Chondrocyte (in vitro differentiated cells): ENCODE measurements around the gene NPC1. TPM values are rescaled to one million over a fixed set of nuclear protein-coding genes. Genes with fewer than 3 reads are reported as not detected.
"Not testable (repeated sequence)": the region's sequence is repeated elsewhere in the genome, so short reads cannot be mapped to it uniquely, and the experiment has no call there.

ENCODE experiments used
- DNase-seq: peaks from one replicate; pipeline ENCODE4 v3.0.0; 2021; ENCODE audit warnings: mixed read lengths, low spot score
- H3K27ac Mint-ChIP-seq: one replicate; pipeline ENCODE4 v1.8.0; 2021; ENCODE audit warnings: mild to moderate bottlenecking, moderate library complexity, mixed read lengths; ENCODE audit not compliant: unreplicated experiment
- H3K27me3 Mint-ChIP-seq: 2 replicates; pipeline ENCODE4 v1.8.0; 2021; ENCODE audit warnings: low read depth, mixed read lengths
- H3K36me3 Mint-ChIP-seq: 2 replicates; pipeline ENCODE4 v1.8.0; 2021; ENCODE audit warnings: low read depth, mixed read lengths
- H3K4me1 Mint-ChIP-seq: 2 replicates; pipeline ENCODE4 v1.8.0; 2021; ENCODE audit warnings: low read depth, mild to moderate bottlenecking, mixed read lengths
- H3K4me3 Mint-ChIP-seq: one replicate; pipeline ENCODE4 v1.8.0; 2021; ENCODE audit warnings: mild to moderate bottlenecking, moderate library complexity, mixed read lengths; ENCODE audit not compliant: unreplicated experiment
- H3K9me3 Mint-ChIP-seq: 2 replicates; pipeline ENCODE4 v1.8.0; 2021; ENCODE audit warnings: low read depth, mixed read lengths
- total RNA-seq: library from RNA; stranded (reverse); gene quantifications from 3 replicates; pipeline ENCODE4 v1.2.1, GENCODE V29; 2021
- TF ChIP-seq, protein P1 (sequence below): fragments of 200-600 bp; sonication (generic); IDR thresholded peaks from 2 replicates; pipeline ENCODE4 v1.5.0; 2021; ENCODE audit warnings: antibody characterized with exemption, mild to moderate bottlenecking, moderate library complexity

NPC1 gene
- total RNA-seq, 1 donor from 2014 or later, result 48.2 TPM

DNA sequence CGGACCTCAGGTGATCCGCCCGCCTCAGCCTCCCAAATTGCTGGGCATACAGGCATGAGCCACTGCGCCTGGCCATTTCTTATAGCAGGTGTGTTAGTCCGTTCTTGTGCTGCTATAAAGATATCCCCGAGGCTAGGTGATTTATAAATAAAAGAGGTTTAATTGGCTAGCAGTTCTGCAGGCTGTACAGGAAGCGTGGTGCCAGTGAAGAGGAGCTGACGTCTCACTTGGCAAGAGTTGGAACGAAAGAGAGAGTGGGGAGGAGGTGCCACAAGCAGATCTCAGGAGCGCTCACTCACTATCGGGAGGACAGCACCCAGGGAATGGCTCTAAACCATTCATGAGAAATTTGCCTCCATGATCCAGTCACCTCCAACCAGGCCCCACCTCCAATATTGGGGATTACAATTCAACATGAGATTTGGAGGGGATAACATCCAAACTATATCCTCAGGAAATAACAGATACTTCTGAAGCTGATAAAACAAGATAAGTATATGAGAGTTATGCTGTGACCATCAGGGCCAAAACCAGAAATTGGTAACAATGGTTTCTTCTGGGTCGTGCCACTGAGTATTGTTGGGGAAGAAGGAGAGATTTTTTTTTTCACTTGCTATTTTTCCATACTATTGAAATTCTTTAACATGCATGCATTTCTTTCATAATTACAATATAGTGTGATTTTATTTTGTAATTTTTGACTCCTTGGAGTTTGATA lies 90.4 kb downstream of the NPC1 start:
- Mint-ChIP-seq H3K27me3 (no peaks in the 10 kb centered on the region), H3K9me3 (peaks cover 2% of the 10 kb centered on the region), H3K4me3 (no peak overlapping the region), H3K27ac (no peak overlapping the region), H3K4me1 (peaks cover 2% of the 10 kb centered on the region), H3K36me3 (no peaks in the 10 kb centered on the region)
- TF ChIP-seq, protein P1, sequence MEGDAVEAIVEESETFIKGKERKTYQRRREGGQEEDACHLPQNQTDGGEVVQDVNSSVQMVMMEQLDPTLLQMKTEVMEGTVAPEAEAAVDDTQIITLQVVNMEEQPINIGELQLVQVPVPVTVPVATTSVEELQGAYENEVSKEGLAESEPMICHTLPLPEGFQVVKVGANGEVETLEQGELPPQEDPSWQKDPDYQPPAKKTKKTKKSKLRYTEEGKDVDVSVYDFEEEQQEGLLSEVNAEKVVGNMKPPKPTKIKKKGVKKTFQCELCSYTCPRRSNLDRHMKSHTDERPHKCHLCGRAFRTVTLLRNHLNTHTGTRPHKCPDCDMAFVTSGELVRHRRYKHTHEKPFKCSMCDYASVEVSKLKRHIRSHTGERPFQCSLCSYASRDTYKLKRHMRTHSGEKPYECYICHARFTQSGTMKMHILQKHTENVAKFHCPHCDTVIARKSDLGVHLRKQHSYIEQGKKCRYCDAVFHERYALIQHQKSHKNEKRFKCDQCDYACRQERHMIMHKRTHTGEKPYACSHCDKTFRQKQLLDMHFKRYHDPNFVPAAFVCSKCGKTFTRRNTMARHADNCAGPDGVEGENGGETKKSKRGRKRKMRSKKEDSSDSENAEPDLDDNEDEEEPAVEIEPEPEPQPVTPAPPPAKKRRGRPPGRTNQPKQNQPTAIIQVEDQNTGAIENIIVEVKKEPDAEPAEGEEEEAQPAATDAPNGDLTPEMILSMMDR, result no peak
- no peak for DNase-seq

DNA sequence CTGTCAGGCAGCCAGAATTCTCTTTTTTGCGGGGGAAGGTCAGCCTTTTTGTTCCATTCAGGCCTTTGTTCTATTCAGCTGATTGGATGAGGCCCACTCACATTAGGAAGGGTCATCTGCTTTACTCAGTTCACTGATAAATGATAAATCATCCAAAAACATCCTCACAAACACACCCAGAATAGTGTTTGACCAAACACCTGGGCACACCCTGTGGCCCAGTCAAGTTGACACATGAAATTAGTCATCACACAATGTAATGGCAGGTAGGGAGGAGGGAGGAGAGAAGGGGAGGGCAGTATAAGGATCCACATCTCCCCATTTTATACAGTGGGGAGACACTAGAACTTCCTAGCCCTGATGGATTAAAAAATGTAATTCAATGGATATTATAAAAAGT lies 91.3 kb downstream of the NPC1 start:
- TF ChIP-seq, protein P1, result no peak
- Mint-ChIP-seq H3K27ac (no peak overlapping the region), H3K4me3 (no peak overlapping the region), H3K9me3 (peaks cover 10% of the 10 kb centered on the region), H3K27me3 (no peaks in the 10 kb centered on the region), H3K36me3 (no peaks in the 10 kb centered on the region), H3K4me1 (peaks cover 2% of the 10 kb centered on the region)
- no peak for DNase-seq

DNA sequence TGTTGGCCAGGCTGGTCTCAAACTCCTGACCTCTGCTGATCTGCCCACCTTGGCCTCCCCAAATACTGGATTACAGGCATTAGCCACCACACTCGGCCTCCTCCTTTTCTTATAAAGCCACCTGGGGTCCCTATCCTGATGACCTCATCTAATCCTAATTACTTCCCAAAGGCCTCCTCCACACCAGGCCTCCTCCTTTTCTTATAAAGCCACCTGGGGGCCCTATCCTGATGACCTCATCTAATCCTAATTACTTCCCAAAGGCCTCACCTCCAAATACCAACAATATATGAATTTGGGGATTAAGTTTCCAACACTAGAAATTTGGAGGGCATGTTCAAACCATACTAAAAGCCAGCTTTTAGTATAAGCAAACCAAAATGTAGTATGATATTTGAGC lies 92.7 kb downstream of the NPC1 start:
- Mint-ChIP-seq H3K36me3 (no peaks in the 10 kb centered on the region), H3K9me3 (peaks cover 10% of the 10 kb centered on the region), H3K27ac (no peak overlapping the region), H3K4me3 (no peak overlapping the region), H3K27me3 (no peaks in the 10 kb centered on the region), H3K4me1 (no peaks in the 10 kb centered on the region)
- TF ChIP-seq, protein P1, result no peak
- no peak for DNase-seq

DNA sequence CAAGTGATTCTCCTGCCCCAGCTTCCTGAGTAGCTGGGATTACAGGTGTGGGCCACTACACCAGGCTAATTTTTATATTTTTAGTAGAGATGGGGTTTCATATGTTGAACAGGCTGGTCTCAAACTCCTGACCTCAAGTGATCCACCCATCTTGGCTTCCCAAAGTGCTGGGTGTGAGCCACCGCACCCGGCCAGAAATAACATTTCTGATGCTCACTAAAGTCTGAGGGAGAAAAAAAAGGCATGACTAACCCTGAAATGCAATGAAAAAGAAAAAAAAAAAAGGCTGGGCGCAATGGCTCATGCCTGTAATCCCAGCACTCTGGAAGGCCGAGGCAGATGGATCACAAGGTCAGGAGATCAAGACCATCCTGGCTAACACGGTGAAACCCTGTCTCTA lies 96.7 kb downstream of the NPC1 start:
- not testable (repeated sequence) for DNase-seq, H3K4me3 Mint-ChIP-seq, H3K9me3 Mint-ChIP-seq, H3K27ac Mint-ChIP-seq, H3K27me3 Mint-ChIP-seq, H3K36me3 Mint-ChIP-seq
- H3K4me1 Mint-ChIP-seq, result peaks cover 15% of the 10 kb centered on the region

DNA sequence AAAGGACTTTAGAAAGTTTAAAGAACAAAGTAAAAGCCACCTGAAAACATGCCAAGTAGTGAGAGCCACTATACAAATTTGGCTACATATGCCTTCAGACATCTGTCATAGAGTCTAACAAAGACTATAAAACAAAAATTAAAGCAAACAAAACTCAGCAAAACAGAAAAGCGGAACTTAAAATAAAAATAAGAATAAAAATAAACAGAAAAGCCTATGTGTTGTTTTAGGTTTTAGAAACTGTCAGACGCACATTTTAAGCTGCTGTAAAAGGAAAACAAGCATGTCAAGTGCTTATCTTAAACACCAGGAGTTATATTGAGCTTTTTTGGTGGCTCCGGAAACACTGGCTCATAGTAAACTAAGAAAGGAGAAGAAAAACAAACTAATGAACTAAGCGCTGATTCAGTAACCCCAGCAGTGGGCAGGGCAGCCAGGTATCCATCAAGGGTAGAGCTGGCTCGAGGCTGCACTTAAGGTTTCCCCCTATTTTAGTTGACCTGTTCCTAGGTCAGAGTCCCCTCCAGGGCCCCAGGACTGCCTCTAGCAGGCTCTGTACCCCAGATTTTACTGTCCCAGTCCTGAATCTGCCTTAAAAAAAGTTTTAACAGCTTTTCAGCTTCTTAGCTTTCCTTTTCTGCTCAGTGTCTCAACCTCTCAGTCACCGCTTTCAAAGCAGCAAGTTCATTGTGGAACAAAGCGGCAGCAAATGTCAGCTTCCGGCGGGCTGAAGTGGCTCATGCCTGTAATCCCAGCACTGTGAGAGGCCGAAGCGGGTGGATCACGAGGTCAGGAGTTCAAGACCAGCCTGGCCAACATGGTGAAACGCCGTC lies 98.4 kb downstream of the NPC1 start:
- H3K4me1 Mint-ChIP-seq, result peaks cover 15% of the 10 kb centered on the region
- no peaks in the 10 kb centered on the region for H3K27me3 Mint-ChIP-seq
- no peak for DNase-seq
- peaks cover 2% of the 10 kb centered on the region for H3K36me3 Mint-ChIP-seq
- no peak overlapping the region for H3K27ac Mint-ChIP-seq
- no peak overlapping the region for H3K4me3 Mint-ChIP-seq
- peaks cover 10% of the 10 kb centered on the region for H3K9me3 Mint-ChIP-seq
- TF ChIP-seq, protein P1, result no peak
